Daoy (cell line): ENCODE data around the gene GPSM1. TPM values are rescaled to one million over a fixed set of nuclear protein-coding genes. Genes with fewer than 3 reads are reported as not detected.

ENCODE experiments used
- DNase-seq: peaks from one replicate; pipeline ENCODE4 v3.0.0-alpha.2; 2015; ENCODE audit warnings: low read depth
- total RNA-seq: library from RNA; depleted of rRNA; stranded (reverse); fragments of >200 nt; shearing (Covaris generic); gene quantifications from 2 replicates; pipeline ENCODE4 v1.2.3, GENCODE V29; 2014

GPSM1 gene
- total RNA-seq, 1 experiment from 2014 or later: 23.4 TPM

GRCh38 chr9:136331556-136332481 lies 4.5 kb downstream of the GPSM1 start:
- DNase-seq: no peak

GRCh38 chr9:136332482-136332983 lies 5.2 kb downstream of the GPSM1 start:
- no peak for DNase-seq

- DNase-seq: no peak
These were observed 5.7 kb downstream of the GPSM1 start for GRCh38 chr9:136333045-136333444.

- DNase-seq: no peak
These were observed 6.1 kb downstream of the GPSM1 start for GRCh38 chr9:136333486-136333885.

GRCh38 chr9:136334541-136334940 lies 7.2 kb downstream of the GPSM1 start:
- no peak for DNase-seq

GRCh38 chr9:136335296-136336155 lies 8.2 kb downstream of the GPSM1 start:
- DNase-seq: no peak

GRCh38 chr9:136336156-136336870 lies 9.0 kb downstream of the GPSM1 start:
- DNase-seq: peak; percentile 71

GRCh38 chr9:136336881-136337280 lies 9.5 kb downstream of the GPSM1 start:
- no peak for DNase-seq

- no peak for DNase-seq
These were observed 10.4 kb downstream of the GPSM1 start for GRCh38 chr9:136337416-136338395.

- DNase-seq: no peak
These were observed 11.2 kb downstream of the GPSM1 start for GRCh38 chr9:136338511-136338910.

- DNase-seq: peak; percentile 82
These were observed 12.0 kb downstream of the GPSM1 start for GRCh38 chr9:136339173-136339957.

GRCh38 chr9:136339958-136340310 lies 12.6 kb downstream of the GPSM1 start:
- no peak for DNase-seq

GRCh38 chr9:136340356-136341041 lies 13.2 kb downstream of the GPSM1 start:
- no peak for DNase-seq

GRCh38 chr9:136341042-136341655 lies 13.8 kb downstream of the GPSM1 start:
- no peak for DNase-seq

- DNase-seq: no peak
These were observed 14.4 kb downstream of the GPSM1 start for GRCh38 chr9:136341769-136342168.

- peak; percentile 69 for DNase-seq
These were observed 15.1 kb downstream of the GPSM1 start for GRCh38 chr9:136342181-136343120.

GRCh38 chr9:136343121-136343883 lies 16.0 kb downstream of the GPSM1 start:
- DNase-seq: no peak
